OCI-LY1 (cell line): ENCODE measurements around the gene PLCG2.

Experiments
- EZH2 ChIP-seq: fragments of 200-600 bp; sonication (generic), shearing (Covaris generic); IDR thresholded peaks from 2 replicates; pipeline ENCODE4 v1.8.0; 2017; ENCODE audit warnings: borderline replicate concordance, mixed run types, mild to moderate bottlenecking, antibody characterized with exemption, low read length, moderate library complexity, mixed read lengths
- TF ChIP-seq, protein P1 (sequence below): fragments of 200-600 bp; sonication (generic), shearing (Covaris generic); IDR thresholded peaks from 2 replicates; pipeline ENCODE4 v1.5.1; 2017; ENCODE audit warnings: mild to moderate bottlenecking, antibody characterized with exemption, low read length, moderate library complexity, mixed read lengths

DNA sequence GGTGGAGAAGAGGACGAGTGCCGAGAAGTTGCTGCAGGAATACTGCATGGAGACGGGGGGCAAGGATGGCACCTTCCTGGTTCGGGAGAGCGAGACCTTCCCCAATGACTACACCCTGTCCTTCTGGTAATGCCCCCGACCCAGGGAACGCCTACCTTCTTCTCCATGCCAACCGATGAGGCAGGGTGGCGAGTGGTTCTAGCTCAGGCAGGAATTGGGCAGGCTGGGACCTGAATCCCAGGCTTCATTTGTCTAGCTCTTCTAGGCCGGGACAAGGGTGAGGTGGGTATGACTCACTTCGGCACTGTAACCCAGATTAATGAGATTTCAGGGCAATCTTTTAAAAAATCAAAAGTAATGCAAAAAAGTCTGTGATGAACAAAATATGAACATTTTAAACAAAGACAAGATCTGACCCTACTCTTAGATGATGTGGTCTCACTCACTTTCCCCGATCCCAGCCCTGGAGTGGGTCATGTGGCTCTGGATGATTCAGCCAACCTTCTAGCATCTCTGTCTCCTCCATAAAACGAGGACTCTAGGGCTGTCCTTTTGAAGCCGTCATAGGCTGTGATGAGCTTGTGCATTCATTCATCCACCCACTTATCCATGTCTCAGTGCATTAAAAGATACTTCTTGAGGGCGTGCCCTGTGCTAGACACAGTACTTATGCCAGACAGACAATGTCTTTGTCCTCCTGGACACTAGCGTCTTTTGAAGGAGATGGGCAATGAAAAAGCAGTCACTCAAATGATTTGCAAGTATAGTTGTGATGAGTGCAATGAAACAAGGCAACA, 129.6 kb downstream of the PLCG2 start:
- TF ChIP-seq, protein P1, sequence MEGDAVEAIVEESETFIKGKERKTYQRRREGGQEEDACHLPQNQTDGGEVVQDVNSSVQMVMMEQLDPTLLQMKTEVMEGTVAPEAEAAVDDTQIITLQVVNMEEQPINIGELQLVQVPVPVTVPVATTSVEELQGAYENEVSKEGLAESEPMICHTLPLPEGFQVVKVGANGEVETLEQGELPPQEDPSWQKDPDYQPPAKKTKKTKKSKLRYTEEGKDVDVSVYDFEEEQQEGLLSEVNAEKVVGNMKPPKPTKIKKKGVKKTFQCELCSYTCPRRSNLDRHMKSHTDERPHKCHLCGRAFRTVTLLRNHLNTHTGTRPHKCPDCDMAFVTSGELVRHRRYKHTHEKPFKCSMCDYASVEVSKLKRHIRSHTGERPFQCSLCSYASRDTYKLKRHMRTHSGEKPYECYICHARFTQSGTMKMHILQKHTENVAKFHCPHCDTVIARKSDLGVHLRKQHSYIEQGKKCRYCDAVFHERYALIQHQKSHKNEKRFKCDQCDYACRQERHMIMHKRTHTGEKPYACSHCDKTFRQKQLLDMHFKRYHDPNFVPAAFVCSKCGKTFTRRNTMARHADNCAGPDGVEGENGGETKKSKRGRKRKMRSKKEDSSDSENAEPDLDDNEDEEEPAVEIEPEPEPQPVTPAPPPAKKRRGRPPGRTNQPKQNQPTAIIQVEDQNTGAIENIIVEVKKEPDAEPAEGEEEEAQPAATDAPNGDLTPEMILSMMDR, result no peak
- no peak for TF ChIP-seq EZH2
